ENCODE results near the gene IL1RAP.
"Not testable (repeated sequence)": the region's sequence is repeated elsewhere in the genome, so short reads cannot be mapped to it uniquely, and the experiment has no call there.

IL1RAP gene

DNA sequence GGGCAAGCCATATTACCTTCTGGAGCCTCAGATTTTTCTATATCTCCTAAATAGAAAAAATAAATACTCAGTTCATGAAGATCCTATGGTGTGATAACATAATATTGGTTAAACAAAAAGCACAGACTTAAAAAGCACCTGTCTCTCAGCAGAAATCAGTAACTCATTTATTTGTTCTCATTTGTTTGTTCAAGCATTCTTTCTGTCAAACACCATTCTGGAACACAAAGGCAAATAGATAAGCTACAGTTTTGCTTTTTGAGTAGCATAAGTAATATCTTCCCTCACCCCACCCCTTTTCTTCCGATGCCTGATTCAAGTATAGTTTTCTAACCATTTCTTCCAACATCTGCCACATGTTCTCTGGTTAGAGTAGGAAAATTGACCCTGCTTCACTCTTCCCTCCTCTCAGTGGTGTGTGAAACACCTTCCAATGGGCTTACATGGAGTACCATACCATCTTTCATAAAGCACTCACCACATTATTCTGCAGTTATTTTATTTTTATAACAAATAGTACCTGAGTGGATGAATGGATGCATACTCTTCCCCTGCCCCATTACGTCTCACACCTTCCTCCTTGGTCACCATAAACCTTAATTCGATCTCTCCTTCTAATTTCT, 8.4 kb upstream of the IL1RAP start:
- no peak for DNase-seq (ENCODE audit: low read depth in 1 of 2, low spot score in 1 of 2)

DNA sequence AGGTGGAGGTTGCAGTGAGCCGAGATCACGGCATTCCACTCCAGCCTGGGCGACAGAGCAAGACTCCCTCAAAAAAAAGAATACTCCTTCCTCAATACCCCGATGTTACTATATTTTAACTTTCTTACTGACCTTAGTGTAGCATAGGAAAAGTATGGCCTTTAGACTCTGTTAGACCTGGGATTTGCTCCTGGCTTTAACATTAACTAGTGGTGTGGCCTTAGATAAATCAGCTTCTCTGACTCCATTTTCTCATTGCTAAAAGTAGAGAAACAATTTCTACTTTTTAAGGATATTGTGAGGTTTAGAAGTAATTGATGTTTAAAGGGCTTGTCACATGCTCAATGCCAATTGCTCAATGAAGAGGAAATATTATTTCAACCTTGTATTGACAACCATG, 7.6 kb upstream of the IL1RAP start:
- no peak for DNase-seq (ENCODE audit: low read depth in 1 of 2, low spot score in 1 of 2)

DNA sequence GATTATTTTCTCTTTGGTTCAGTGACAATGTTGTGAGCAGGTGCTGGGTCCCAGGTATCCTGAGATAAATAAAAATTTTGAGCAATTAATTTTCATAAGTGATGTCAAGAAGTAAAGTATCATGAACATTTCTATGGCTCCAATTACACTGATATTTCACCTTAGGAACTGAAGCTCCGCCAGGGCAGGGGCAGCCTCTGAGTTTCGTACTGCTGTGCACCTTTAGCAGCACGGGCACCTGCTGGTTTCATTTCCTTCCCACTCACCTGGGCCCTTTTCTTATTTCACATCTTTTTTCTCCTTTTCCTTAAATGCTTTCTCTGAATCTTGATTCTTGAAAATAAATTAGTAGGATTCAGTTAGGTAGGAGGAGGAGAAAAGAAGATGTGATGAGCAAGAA, 1.2 kb upstream of the IL1RAP start:
- DNase-seq (ENCODE audit: low read depth in 1 of 2, low spot score in 1 of 2): no peak

DNA sequence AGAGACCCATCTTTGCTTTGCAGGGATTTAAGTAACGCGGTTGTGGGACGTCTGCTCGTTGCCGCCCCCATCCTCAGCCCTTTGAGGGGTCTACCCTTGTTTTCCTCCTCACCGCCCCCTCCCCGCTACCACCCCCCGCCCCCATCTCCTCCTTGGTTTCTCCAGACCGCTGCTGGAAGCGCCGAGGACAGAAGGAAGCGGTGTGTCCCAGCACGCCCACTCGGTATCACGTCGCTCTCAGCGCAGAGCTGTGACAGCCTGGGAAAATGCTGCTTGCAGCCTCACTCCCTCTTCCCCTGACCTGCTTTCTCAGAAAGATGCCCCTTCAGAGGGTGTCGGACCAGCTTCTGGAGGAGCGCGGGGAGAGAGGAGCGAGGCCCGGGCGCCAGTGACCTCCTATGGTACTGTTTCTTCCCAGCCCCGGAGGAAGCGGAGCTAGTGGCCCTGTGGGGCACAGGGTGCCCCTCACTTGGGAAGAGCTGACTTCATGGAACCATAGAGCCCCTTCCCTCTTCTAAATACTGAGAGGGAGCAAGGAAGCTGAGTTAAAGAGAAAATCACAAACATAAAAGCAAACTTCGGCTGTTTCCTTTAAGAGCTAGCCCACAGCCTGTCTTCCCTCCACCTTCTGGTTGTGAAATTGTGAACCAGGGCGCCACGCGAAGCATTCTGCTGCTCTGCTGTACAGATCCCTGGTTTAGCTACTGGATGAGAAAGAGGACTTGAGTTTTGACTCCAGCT, 698 bp downstream of the IL1RAP start:
- no peak for DNase-seq (ENCODE audit: low read depth in 1 of 2, low spot score in 1 of 2)

DNA sequence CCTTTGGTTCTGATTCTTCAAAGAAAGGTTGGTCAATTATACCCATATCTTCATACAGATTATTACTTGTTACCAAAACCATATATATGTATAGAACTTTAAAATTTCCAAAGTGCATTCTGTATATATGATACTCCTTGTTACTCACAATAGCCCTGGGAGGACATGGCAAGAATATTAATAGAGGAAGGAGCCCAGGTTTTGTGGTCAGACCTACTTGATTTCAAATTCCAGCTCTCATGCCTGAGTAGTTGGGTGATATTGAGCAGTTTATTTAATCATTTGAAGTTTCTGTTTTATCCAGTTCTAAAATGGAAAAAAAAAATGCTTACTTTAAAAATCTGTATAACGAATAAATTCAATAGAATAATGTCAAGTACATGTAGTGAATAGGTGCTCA, 2.5 kb downstream of the IL1RAP start:
- DNase-seq (ENCODE audit: low read depth in 1 of 2, low spot score in 1 of 2): no peak

DNA sequence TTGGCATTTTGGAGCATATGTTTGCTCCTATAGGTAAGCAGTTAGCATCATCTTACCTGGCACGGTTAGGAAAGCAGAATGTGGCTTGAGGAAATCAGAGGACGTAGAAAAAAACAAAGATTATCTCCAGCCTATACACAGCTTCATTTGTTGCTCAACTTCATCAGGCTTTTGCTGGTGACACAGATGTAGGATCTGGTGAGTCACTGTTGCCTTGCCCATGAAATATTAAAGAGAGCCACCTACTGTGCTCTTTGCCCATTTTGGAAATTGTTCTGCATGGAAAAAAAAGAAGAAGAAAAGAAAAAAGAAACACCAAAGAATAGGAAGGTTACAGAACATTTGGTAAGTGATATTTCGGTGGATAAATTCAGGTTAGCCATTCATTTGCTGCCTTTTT, 3.8 kb downstream of the IL1RAP start:
- DNase-seq (ENCODE audit: low read depth in 1 of 2, low spot score in 1 of 2): no peak

DNA sequence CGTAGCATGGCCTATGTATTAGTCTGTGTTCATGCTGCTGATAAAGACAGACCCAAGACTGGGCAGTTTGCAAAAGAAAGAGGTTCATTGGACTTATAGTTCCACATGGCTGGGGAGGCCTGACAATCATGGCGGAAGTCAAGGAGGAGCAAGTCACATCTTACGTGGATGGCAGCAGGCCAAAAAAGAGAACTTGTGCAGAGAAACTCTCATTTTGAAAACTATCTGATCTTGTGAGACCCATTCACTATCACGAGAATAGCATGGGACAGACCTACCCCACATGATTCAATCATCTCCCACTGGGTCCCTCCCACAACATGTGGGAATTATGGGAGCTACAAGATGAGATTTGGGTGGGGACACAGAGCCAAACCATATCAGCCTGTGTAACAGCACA, 4.6 kb downstream of the IL1RAP start:
- DNase-seq (ENCODE audit: low read depth in 1 of 2, low spot score in 1 of 2): not testable (repeated sequence)

DNA sequence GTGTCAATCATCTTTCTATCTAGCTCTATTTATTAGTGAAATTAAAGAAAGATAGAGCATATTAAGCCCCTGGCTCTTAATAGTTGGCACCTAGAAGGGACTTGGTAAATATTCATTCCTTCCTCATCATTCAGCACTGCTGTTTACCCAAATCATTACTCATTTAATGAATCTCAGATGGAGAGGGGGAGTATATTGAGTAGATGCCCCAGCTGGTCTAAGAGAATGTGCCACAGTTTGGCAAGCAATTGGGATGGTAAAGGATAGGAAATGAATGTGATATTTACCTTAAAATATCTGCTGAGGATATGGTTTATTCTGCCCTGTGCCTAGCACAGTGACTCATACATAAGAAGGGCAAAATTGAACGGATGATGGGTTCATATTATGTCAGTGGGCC, 6.0 kb downstream of the IL1RAP start:
- no peak for DNase-seq (ENCODE audit: low read depth in 1 of 2, low spot score in 1 of 2)

DNA sequence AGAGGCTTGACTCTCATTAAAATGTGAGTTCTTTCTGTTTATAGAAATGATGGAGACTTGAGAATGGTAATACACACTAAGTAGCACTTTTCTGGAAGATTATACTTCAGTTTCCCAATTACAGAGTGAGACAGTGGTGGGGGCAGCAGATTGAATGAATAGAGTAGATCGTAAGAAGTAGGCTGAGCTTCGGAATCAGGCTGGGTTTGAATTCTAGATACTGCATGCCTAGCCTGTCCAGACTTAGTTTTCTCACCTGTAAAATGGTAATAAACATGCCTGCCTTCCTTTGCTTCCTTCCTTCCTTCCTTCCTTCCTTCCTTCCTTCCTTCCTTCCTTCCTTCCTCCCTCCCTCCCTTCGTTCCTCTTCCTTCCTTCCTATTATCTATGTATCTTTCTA, 8.1 kb downstream of the IL1RAP start:
- DNase-seq (ENCODE audit: low read depth in 1 of 2, low spot score in 1 of 2): no peak

DNA sequence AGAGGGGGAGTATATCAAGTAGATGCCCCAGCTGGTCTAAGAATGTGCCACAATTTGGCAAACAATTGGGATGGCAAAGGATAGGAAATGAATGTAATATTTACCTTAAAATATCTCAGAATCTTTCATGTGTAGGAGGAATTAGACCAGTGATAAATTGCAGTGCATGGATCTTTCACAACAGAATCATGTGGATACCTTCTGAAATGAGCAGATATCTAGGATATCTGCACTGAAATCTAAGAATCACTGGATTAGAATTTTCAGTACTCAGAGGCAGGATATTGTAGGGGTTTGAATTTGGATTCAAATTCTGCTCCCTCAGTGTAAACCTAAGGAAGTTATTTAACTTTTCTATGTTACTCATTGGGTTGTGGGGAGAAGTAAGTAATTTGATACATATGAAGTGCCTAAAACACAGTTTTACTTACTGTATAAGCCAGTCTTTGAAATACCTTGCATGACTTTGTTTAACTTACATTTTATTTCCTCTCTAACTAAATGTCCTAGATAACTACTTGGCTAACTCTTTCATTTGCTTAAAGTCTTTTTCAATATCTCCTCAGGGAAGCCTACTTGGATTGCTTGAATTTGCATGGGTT, 8.8 kb downstream of the IL1RAP start:
- no peak for DNase-seq (ENCODE audit: low read depth in 1 of 2, low spot score in 1 of 2)

DNA sequence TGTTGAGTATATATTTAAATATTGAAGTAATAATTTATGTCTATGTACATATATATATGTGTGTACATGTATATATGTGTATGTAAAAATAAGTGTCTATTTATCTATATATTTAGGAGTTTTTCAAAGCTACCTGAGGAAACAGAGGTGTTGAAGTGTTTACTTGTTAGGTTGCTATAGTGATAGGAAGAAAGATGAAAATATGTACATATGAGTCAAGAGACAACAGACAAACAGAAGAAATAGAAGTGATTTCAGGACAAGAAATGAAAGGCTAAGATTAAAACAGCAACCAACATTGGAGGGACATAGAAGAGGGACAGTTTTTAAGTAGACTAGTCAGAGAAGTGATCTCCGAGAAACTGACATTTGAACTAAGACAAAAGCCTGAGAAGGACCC, 11.1 kb downstream of the IL1RAP start:
- no peak for DNase-seq (ENCODE audit: low read depth in 1 of 2, low spot score in 1 of 2)

DNA sequence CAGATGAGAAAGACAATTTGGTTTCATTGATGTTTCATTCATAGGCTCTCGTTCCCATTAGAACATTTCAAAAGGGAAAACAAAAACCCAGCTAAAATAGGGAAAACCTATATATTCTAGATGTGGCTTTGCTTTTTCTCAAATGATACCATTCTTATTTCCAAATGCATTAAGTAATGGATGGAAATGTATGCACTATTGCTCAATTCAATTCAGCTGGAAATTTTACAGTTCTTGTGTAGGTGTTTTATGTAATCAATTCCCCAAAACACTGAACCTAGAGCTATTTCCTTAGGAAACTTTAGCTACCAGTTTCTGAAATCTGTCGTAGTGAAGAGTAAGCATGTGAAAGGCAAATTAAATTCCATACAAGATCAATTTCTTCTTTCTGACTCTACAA, 11.7 kb downstream of the IL1RAP start:
- DNase-seq (ENCODE audit: low read depth in 1 of 2, low spot score in 1 of 2): no peak

DNA sequence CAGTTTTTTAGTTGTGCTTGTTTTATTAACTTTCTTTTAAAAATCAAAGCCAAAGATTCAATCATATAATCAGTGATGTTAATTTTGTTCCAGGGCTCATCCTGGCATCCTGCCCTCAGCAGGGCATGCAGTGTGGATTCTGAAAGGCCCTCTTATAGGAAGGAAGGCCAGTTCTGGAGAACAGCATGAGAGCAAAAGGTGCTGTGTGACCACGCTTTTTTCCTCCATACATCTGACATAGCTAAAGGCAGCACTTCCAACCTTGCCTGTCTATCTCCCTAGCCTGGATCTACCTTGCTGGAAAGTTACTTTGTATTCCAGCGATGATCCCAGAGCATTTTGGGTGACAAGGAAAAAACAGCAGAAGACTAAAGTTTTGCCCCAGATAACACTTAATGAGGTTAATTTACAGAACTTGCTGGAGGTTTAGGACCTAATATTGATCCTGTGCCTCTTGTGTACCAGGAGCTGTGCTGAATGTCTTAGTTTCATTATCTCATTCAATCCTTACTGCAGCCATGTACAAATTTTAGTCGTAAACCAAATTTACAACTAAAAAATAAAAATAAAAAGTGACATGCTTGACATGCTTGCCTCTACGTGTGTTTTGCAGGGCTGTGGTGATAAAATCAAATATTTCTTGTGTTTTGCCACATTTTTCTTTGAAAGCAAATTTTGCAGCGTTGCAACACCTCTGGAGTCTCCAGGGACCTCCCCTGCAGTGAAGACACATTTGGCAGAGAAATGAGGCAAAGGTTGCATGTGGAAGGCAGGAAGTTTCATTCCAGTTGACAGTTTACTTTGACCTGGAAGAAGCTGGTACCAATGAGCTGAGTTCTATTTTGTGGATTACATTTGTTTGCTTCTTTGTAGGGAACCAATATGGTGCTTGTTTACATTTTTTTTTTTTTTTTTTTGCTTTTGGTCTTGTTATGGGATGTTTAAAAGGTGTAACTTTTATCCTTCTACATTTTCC, 13.2 kb downstream of the IL1RAP start:
- DNase-seq (ENCODE audit: low read depth in 1 of 2, low spot score in 1 of 2): no peak

DNA sequence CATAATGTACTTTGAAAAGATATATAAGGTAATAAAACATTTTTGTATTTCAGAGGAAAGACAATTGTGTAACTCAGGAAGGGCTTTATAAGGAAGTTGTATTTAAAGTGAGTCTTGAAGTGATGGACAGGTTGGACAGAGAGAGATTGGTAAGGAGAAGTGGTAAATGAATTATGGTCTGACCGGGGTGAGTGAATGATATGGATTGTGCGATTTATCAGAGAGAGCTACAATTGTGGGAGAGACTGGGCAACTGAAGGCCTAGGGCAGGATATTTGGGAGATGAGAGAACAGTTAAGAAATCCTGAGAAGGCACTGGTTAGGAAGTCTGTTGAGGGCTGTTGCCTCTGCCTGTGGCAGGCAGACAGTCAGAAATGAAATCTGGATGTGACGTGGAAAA, 14.8 kb downstream of the IL1RAP start:
- no peak for DNase-seq (ENCODE audit: low read depth in 1 of 2, low spot score in 1 of 2)

DNA sequence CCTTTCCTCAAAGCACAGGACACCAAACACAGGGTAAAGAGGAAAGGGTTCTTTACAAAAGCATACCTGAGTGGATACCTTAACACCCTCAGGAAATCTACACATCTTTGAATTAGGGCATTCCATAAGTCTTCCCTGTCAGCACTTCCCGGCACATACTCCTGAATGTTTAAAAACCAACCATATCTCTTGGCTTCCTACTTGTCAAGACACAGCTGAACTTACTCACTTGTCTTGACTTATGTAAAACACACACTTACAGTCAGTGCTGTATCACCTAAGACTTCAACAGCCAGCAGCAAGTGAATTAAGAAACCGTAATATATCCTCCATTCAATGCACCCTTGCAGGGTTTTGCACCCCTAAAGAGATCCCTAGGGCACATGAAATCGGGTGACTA, 17.5 kb downstream of the IL1RAP start:
- DNase-seq (ENCODE audit: low read depth in 1 of 2, low spot score in 1 of 2): no peak

DNA sequence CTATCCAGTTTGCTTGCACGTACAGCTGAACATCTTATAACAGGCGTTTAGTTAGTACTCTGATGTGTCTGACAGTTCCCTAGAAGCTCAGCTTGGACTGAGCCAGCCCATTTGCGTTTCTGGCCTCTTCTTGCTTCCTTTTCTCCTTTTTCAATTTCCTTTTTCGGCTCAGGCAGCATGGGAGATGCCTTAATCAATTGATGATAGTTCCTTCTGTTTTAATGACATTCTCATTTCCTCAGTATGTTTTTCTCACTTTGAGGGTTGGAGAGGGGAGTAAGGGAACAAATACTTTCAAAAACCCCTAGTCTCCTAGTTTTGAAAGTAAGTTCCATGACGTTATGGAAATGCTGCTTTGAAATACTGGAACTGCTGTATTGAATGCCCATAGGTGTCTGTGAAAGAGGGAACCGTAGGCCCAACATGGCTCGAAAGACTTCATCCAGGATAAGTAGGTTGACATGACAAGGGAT, 18.9 kb downstream of the IL1RAP start:
- DNase-seq (ENCODE audit: low read depth in 1 of 2, low spot score in 1 of 2): no peak

DNA sequence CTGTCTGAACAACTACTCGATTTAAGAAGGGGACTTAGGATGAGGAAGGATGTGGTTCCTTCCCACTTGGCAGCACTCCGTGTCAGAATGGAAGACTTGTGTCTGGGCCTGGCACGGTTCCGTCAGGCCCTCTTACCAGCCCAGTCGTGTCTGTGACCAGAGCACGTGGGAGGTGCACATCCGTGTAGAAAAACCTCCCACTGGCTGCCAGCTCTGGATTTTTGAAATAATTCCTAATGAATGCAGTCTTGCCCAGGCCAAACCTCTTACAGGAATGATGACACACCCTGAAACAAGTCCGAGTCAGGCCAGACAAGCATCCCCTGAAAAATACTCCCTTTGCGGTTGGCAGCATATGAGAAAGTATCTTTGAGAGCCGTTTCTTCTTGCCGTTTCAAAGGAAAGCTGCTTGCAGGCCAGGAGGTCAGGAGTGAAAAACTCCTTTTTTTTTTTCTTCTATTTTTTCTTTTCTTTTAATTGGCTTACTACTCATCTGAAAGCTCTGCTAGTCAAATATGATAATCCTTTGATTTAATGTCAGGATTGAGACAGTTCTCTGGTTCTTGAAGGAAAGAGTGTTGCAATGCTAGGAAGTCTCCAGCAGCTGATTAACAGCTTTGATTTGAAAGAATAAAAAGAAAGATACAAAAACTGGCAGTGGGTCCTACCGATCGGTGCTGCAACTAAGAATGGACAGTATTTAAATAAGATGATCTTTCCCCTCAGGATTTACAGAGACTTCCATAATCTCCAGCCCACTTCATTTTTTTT, 19.8 kb downstream of the IL1RAP start:
- DNase-seq (ENCODE audit: low read depth in 1 of 2, low spot score in 1 of 2): no peak

DNA sequence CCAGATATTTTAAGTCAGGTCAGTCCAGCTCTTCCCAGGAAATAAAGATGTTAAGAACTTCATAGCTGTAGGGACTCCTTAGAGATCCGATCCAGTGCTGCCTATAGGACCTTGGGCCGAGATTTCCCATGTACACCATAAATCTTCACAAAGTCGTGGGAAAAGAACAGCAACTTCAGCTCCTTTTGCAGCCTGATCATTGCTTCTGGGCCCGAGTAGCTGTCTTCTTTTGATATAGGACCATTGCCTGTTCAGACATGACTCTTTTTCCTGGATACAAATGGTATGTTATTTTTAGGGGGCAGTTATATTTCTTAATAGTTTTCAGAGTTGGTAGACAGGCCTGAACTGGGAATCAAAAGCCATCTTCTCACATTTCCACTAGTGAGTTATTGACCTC, 20.5 kb downstream of the IL1RAP start:
- DNase-seq (ENCODE audit: low read depth in 1 of 2, low spot score in 1 of 2): no peak

DNA sequence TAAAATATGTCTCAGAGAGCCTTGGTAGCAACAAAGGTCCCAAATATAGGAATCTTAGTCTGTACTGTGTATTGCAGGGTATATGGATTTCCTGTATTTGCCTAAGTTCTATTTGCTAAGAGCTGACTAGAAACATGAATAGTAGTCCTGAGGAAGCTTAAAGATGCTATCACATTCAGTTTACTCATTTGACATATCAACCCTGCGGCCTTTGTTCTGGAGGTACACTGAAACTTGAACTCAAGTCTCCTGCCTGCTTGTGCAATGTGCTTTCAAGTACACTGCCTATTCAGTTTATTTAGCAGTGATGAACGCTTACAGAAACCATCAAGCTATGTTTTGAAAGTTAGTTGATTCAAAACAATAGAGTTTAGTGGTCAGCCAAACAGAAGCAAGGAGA, 21.1 kb downstream of the IL1RAP start:
- DNase-seq (ENCODE audit: low read depth in 1 of 2, low spot score in 1 of 2): no peak

DNA sequence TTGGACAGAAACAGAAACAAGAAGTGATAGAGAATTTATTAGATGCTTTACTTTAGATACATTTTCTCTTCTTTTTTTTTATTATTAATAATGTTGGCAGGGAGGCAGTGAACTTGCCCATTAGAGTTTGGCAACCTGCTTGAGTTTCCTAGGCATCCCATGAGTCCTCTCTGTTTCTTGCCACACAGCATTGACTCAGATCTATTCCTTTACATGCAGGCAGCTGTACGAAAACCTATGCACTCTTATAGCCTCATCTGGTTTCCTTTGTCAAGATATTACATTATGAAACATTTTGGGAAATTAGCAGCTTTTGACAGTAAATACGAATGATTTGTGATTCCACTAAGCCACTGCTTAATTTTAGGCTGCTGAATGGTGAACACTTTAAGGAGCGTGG, 23.3 kb downstream of the IL1RAP start:
- DNase-seq (ENCODE audit: low read depth in 1 of 2, low spot score in 1 of 2): no peak

DNA sequence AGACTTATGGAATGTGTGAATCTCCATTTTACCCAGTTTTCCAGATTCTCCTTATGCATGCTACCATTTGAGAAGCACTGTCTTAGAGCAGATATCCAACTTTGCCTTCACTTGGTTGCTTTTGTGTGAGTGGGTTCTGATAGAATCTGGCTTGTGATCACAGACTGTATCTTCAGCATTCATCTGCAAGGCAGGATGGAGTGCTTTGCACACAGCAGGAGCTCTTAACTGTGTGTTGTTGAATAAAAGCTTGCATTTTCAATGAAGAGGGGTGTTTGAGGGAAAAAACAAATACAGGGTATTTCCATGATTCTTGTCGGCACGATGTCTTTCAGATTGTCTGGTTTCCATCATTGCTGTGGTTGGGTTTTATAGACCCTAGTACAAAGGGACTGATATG, 24.4 kb downstream of the IL1RAP start:
- no peak for DNase-seq (ENCODE audit: low read depth in 1 of 2, low spot score in 1 of 2)

Data from activated CD4-positive, alpha-beta T cell treated with anti-CD3 and anti-CD28 coated beads, Interleukin-2, amount 50 U/mL, for 24 hours (primary cell).